Spinal cord (tissue), 10 donors: ENCODE results near the gene NFKBIZ. TPM values are rescaled to one million over a fixed set of nuclear protein-coding genes. Genes with fewer than 3 reads are reported as not detected.

ENCODE experiments used
- DNase-seq, 6 donors: peaks; one replicate each; pipeline versions ENCODE4 v3.0.0 to v3.0.0-alpha.2; 2013 to 2015; ENCODE audit warnings: low spot score in 6 of 6, low read depth in 4 of 6
- H3K27ac ChIP-seq: one replicate; pipeline ENCODE4 v1.5.1; 2013; ENCODE audit warnings: low read depth, low read length, control low read depth
- H3K27me3 ChIP-seq: one replicate; pipeline ENCODE4 v1.6.1; 2013; ENCODE audit warnings: low read length; ENCODE audit not compliant: control insufficient read depth, insufficient read depth
- H3K36me3 ChIP-seq: one replicate; pipeline ENCODE4 v1.6.1; 2013; ENCODE audit warnings: low read length; ENCODE audit not compliant: control insufficient read depth, insufficient read depth
- H3K4me1 ChIP-seq: one replicate; pipeline ENCODE4 v1.6.1; 2013; ENCODE audit warnings: low read length; ENCODE audit not compliant: control insufficient read depth, insufficient read depth
- H3K4me3 ChIP-seq: one replicate; pipeline ENCODE4 v1.5.1; 2013; ENCODE audit warnings: low read depth, low read length, control low read depth
- H3K9me3 ChIP-seq: one replicate; pipeline ENCODE4 v1.6.1; 2013; ENCODE audit warnings: low read length; ENCODE audit not compliant: control insufficient read depth, insufficient read depth
- WGBS: methylation state at CpG from one replicate; pipeline ENCODE4 v1.1.5; 2013; ENCODE audit warnings: missing lambda C conversion rate; ENCODE audit not compliant: insufficient coverage; 5-methylcytosine and 5-hydroxymethylcytosine counted together
- polyA plus RNA-seq, 2 donors: library from polyadenylated mRNA; unstranded; fragments of 120-200 nt; gene quantifications; one replicate each; pipeline ENCODE4 v1.2.1, GENCODE V29; 2013; ENCODE audit not compliant: insufficient read length in 2 of 2
- total RNA-seq, 2 donors: library from RNA; depleted of rRNA in 1 of 2; stranded (reverse); fragments of 120-200 nt in 1 of 2; fragments of >200 nt in 1 of 2; gene quantifications; one replicate each; pipeline versions ENCODE4 v1.2.3 to v1.2.4, GENCODE V29; 2013 to 2014
- donor health status: healthy.

The NFKBIZ gene
- total and polyA plus RNA-seq, 4 donors, result 4.1 to 12.3 (median 8.2) TPM

DNA sequence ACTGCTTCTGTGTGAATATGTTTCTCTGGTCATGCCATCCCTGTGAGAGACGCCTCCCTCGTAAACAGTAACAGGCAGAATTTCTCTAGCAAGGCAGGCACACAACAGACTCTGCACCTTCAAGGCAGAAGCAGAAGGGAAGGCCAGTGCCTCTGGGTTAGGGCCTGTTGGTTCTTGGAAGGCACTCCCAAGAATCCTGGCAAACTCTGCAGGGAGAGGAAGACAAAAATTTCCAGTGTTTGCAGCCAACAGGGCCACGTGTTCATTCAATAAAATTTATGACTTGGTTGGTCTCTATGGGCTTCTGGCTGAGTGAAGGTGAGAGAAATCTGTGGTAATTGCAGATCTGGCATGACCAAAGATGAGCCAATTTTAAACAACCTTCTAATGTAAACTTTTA lies 39.3 kb downstream of the NFKBIZ start:
- no peaks in the 10 kb centered on the region for H3K27me3 ChIP-seq
- H3K9me3 ChIP-seq, result no peaks in the 10 kb centered on the region
- no peak overlapping the region for H3K27ac ChIP-seq
- peak in 1 of 6 donors; percentile 32 for DNase-seq
- H3K36me3 ChIP-seq, result no peaks in the 10 kb centered on the region
- no peaks in the 10 kb centered on the region for H3K4me1 ChIP-seq
- WGBS, result 68% methylated on average over 3 of the region's 3 CpGs
- no peak overlapping the region for H3K4me3 ChIP-seq

DNA sequence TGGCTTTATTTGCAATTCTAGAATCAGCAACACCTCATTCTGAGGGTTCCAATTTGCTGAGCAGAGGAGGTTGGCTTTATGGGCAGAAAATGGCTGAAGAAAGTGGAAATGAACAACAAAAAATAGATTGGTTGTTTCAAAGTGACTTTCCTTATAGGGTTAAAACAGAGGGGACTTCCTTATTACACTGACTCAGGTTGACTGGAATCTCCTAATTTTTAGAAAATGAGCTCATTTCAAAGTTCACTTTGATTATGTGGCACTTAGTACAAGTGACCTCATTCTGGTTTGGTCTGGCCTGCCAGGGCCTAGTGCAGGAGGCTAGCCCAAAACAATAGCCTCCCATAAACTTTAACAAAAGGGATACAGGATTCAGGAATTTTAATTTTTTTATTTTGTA lies 41.4 kb downstream of the NFKBIZ start:
- DNase-seq, result no peak
- no peaks in the 10 kb centered on the region for H3K9me3 ChIP-seq
- no peaks in the 10 kb centered on the region for H3K4me1 ChIP-seq
- H3K4me3 ChIP-seq, result no peak overlapping the region
- no peak overlapping the region for H3K27ac ChIP-seq
- H3K27me3 ChIP-seq, result no peaks in the 10 kb centered on the region
- no peaks in the 10 kb centered on the region for H3K36me3 ChIP-seq

DNA sequence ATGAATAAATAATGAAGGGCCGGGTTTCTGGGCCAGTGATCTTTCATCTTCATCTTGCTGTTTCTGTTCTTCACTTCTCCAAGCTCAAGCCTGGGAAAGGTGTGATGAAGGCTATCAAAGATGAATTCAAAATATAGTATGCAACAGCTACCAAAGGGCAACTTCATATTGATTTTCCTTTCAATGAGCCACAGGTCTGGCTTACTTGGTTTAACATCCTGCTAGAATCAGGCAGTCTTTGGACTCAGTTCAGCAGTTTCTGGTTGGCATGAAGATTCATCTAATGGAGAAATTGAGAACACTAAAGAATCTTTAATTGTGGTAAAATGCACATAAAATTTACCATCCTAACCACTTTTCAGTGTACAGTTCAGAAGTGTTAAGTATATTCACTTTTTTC lies 43.3 kb downstream of the NFKBIZ start:
- DNase-seq, result no peak
- H3K4me3 ChIP-seq, result no peak overlapping the region
- no peak overlapping the region for H3K27ac ChIP-seq
- no peaks in the 10 kb centered on the region for H3K4me1 ChIP-seq
- H3K36me3 ChIP-seq, result no peaks in the 10 kb centered on the region
- no CpG with 5 or more reads among the region's 1 CpG for WGBS
- H3K27me3 ChIP-seq, result no peaks in the 10 kb centered on the region
- no peaks in the 10 kb centered on the region for H3K9me3 ChIP-seq

DNA sequence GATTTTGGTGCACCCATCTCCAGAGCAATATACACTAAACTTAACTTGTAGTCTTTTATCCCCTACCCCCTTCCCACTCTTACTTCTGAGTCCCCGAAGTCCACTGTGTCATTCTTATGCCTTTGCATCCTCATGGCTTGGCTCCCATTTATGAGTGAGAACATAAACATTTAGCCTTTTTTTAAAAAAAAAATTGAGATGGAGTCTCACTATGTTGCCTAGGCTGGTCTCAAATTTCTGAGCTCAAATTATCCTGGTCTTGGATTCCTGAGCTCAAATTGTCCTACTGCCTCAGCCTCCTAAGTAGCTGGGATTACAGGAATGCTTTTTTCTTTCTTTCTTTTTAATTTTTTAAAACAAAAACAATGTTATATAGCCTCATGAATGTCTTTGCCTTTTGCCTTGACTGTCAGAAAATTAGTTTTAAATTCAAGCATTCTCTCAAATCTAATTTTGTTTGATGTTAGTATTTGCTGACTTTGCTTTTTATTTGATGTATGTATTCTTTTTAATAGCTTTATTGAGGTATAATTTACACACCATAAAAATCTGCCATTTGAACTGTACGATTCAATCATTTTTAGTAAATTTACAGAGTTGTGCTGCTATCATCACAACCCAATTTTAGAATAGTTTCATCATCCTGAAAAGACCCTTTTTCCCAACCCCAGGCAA lies 46.9 kb downstream of the NFKBIZ start:
- DNase-seq, result no peak
- Histone ChIP-seq H3K27ac (no peak overlapping the region), H3K4me3 (no peak overlapping the region), H3K27me3 (no peaks in the 10 kb centered on the region), H3K4me1 (no peaks in the 10 kb centered on the region), H3K36me3 (no peaks in the 10 kb centered on the region), H3K9me3 (no peaks in the 10 kb centered on the region)
- WGBS, result 100% methylated on average over 1 of the region's 2 CpGs

DNA sequence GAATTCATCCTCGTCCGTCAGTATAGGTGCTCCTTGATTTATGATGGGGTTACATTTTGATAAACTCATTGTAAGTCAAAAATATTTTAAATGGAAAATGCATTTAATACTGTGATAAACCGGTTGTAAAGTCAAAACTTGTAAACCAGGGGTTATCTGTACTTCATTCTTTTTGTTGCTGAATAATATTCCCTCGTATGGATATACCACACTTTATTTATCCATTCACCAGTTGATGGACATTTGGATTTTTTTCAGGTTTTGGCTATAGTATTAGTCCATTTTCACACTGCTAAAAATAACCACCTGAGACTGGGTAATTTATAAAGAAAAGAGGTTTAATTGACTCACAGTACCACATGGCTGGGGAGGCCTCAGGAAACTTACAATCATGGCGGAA lies 47.7 kb downstream of the NFKBIZ start:
- H3K36me3 ChIP-seq, result no peaks in the 10 kb centered on the region
- H3K27me3 ChIP-seq, result no peaks in the 10 kb centered on the region
- DNase-seq, result no peak
- no peak overlapping the region for H3K4me3 ChIP-seq
- no peak overlapping the region for H3K27ac ChIP-seq
- H3K9me3 ChIP-seq, result no peaks in the 10 kb centered on the region
- H3K4me1 ChIP-seq, result no peaks in the 10 kb centered on the region
- no CpG with 5 or more reads among the region's 5 CpGs for WGBS

DNA sequence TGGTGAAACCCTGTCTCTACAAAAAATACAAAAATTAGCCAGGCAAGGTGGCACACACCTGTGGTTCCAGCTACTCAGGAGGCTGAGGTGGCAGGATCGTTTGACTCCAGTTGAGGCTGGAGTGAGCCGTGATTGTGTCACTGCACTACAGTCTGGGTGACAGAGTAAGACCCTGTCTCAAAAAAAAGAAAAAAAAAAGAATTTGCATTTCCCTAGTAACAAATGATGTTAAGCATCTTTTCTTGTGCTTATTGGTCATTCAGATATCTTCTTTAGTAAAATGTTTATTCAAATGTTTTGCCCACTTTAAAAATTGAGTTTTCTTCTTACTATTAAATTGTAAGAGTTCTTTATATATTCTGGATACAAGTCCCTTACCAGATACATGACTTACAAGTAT lies 48.7 kb downstream of the NFKBIZ start:
- Histone ChIP-seq H3K9me3 (no peaks in the 10 kb centered on the region), H3K36me3 (no peaks in the 10 kb centered on the region), H3K4me1 (no peaks in the 10 kb centered on the region), H3K4me3 (no peak overlapping the region), H3K27ac (no peak overlapping the region), H3K27me3 (no peaks in the 10 kb centered on the region)
- DNase-seq, result no peak
- WGBS, result 90% methylated on average over 2 of the region's 2 CpGs

DNA sequence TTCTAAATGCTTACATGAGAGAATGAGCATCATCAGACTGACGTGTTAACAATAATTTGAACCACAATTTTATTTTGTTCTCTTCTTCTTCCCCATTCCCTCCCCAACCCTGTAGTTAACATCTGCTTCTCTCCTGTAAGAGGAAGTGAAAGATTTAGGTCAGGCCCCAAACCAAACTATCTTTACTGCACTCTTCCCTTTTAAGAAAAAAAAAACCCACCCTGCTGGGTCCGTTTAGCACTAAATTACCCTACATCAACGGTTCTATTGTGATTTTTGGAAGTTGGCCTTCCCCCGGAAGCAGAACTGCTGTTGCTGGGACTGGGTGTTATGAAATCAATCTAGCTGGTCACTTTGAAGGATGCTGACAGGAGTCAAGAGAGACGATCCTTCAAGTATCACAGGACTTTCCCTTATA lies 49.4 kb downstream of the NFKBIZ start:
- Histone ChIP-seq H3K27me3 (no peaks in the 10 kb centered on the region), H3K9me3 (no peaks in the 10 kb centered on the region), H3K36me3 (no peaks in the 10 kb centered on the region), H3K4me1 (no peaks in the 10 kb centered on the region), H3K27ac (no peak overlapping the region), H3K4me3 (no peak overlapping the region)
- WGBS, result no CpG with 5 or more reads among the region's 5 CpGs
- peak in 1 of 6 donors; percentile 13 for DNase-seq

DNA sequence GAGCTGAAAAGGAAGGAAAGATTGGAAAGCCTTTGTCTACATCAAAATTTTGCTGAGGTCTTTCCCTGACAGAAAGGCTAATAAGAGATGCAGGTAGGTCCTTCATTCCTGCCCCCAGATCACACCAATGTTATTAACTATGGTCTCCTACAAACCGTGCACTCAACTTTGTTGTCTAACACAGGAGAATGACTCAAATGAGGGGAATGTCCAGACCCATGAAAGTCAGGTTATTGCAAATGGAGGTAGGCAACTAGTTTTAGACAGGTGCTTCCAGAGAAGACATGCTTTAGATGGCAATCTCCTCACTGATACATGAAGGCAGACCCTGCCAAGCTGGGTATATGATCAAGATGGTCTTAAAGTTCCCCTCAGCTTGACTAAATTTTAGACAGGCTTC lies 51.0 kb downstream of the NFKBIZ start:
- Histone ChIP-seq H3K9me3 (no peaks in the 10 kb centered on the region), H3K4me3 (no peak overlapping the region), H3K36me3 (no peaks in the 10 kb centered on the region), H3K27ac (no peak overlapping the region), H3K27me3 (no peaks in the 10 kb centered on the region), H3K4me1 (no peaks in the 10 kb centered on the region)
- WGBS, result no CpG with 5 or more reads among the region's 1 CpG
- DNase-seq, result no peak

DNA sequence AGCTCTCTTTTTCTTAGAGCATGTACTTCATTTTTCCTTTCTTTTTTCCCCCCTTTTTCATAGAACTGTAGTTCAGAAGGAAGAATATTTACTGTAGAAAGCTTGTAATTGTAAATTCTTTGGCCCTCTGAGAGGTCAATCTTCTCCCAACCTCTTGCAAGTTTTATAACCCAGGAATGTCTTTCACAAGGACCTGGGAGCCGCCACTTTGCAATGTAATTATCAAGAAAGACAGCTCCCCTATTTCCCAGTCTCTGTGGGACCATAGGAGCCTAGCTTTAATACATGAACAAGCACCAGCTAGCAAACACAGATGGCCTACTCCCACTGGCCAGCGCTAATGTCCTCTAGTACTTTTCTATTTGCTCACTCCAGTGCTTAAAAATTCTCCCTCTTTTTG lies 51.4 kb downstream of the NFKBIZ start:
- no peaks in the 10 kb centered on the region for H3K9me3 ChIP-seq
- no peak overlapping the region for H3K4me3 ChIP-seq
- DNase-seq, result no peak
- H3K27me3 ChIP-seq, result no peaks in the 10 kb centered on the region
- no peaks in the 10 kb centered on the region for H3K36me3 ChIP-seq
- WGBS, result 50% methylated on average over 1 of the region's 2 CpGs
- no peak overlapping the region for H3K27ac ChIP-seq
- no peaks in the 10 kb centered on the region for H3K4me1 ChIP-seq

DNA sequence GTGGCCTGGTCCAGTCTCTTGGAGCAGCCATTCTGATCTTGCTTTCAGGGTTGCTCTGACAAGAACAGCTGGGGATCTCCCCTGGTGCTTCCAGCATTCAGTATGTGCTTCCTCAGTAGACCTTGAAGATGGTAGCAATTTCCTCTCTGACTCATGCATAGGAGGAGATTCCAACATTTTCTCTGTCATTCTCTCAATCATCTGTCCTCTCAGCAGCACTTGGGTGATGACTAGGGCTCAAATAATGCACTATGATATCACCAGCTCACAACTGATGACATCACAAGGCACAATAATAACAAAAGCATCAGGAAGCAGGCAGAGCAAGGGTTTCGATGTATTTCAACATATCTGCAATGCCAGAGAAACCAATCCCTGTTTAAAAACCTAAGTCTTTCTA lies 52.7 kb downstream of the NFKBIZ start:
- H3K27me3 ChIP-seq, result no peaks in the 10 kb centered on the region
- no peak overlapping the region for H3K4me3 ChIP-seq
- no peaks in the 10 kb centered on the region for H3K9me3 ChIP-seq
- no peak for DNase-seq
- no peak overlapping the region for H3K27ac ChIP-seq
- H3K36me3 ChIP-seq, result no peaks in the 10 kb centered on the region
- no CpG with 5 or more reads among the region's 1 CpG for WGBS
- no peaks in the 10 kb centered on the region for H3K4me1 ChIP-seq
